PC-3 (cell line): ENCODE data around the gene EVI2A. TPM values are rescaled to one million over a fixed set of nuclear protein-coding genes. Genes with fewer than 3 reads are reported as not detected.
"Not testable (repeated sequence)": the region's sequence is repeated elsewhere in the genome, so short reads cannot be mapped to it uniquely, and the experiment has no call there.

Source experiments
- ATAC-seq: fragments of 200-7000 bp; cut with Tn5 transposase; 2 replicates; pipeline ENCODE4 v1.9.1; 2020; ENCODE audit warnings: mild to moderate bottlenecking, moderate library complexity
- BruUV-seq: library from RNA; stranded (reverse); fragments of 400-500 nt; replicated peaks from 2 replicates; lab custom pipeline; 2021; lab: Mats Ljungman, UMichigan
- CTCF ChIA-PET: fragments of 300-600 bp; sonication (Branson Sonifier 250); formaldehyde crosslinking; loops from one replicate; lab custom pipeline; 2022; ENCODE audit warnings: antibody characterized with exemption; lab: Charles Lee
- POLR2A ChIA-PET: fragments of 300-600 bp; sonication (Branson Sonifier 250); formaldehyde crosslinking; loops from one replicate; lab custom pipeline; 2022; ENCODE audit warnings: antibody characterized with exemption; ENCODE audit not compliant: unreplicated experiment; lab: Charles Lee
- DNase-seq: peaks from one replicate; pipeline ENCODE4 v3.0.0-alpha.2; 2015
- H2AFZ ChIP-seq: fragments of 300-600 bp; sonication (generic); 2 replicates; pipeline ENCODE4 v1.6.0; 2016; ENCODE audit warnings: antibody characterized with exemption, low read length
- H3F3A ChIP-seq: fragments of 300-600 bp; sonication (generic); one replicate; pipeline ENCODE4 v1.6.0; 2017; ENCODE audit warnings: antibody characterized with exemption, low read length, control low read depth, mild to moderate bottlenecking; ENCODE audit not compliant: unreplicated experiment
- H3K27ac ChIP-seq: fragments of 300-600 bp; sonication (generic); 2 replicates; pipeline ENCODE4 v1.5.1; 2016; ENCODE audit warnings: mild to moderate bottlenecking, low read length
- H3K27me3 ChIP-seq: fragments of 300-600 bp; sonication (generic); 2 replicates; pipeline ENCODE4 v1.6.1; 2016; ENCODE audit warnings: low read length, mixed read lengths
- H3K36me3 ChIP-seq: fragments of 300-600 bp; sonication (generic); 2 replicates; pipeline ENCODE4 v1.6.1; 2016; ENCODE audit warnings: low read depth, mixed run types, low read length, mixed read lengths
- H3K4me1 ChIP-seq: fragments of 300-600 bp; sonication (generic); 2 replicates; pipeline ENCODE4 v1.5.1; 2016; ENCODE audit warnings: low read length; ENCODE audit not compliant: insufficient read depth
- H3K4me2 ChIP-seq: fragments of 300-600 bp; sonication (generic); 2 replicates; pipeline ENCODE4 v1.6.0; 2016; ENCODE audit warnings: low read length
- H3K4me3 ChIP-seq: fragments of 300-600 bp; sonication (generic); 2 replicates; pipeline ENCODE4 v1.5.1; 2016; ENCODE audit warnings: mild to moderate bottlenecking, low read length, mixed read lengths
- H3K79me2 ChIP-seq: fragments of 300-600 bp; sonication (generic); 2 replicates; pipeline ENCODE4 v1.6.1; 2017; ENCODE audit warnings: low read length, mixed read lengths
- H3K9ac ChIP-seq: fragments of 300-600 bp; sonication (generic); 2 replicates; pipeline ENCODE4 v1.6.0; 2016; ENCODE audit warnings: mild to moderate bottlenecking, low read length
- H3K9me2 ChIP-seq: fragments of 300-600 bp; sonication (generic); replicated peaks from 2 replicates; pipeline ENCODE4 v1.6.1; 2016; ENCODE audit warnings: mixed run types, low read length, mixed read lengths
- H3K9me3 ChIP-seq: fragments of 300-600 bp; sonication (generic); 2 replicates; pipeline ENCODE4 v1.6.1; 2016; ENCODE audit warnings: low read length, mixed read lengths
- H4K20me1 ChIP-seq: fragments of 300-600 bp; sonication (generic); 2 replicates; pipeline ENCODE4 v1.6.1; 2016; ENCODE audit warnings: low read length, mixed read lengths
- EZH2 ChIP-seq: fragments of 300-600 bp; sonication (generic); IDR thresholded peaks from one replicate; pipeline ENCODE4 v1.6.1; 2017; ENCODE audit warnings: antibody characterized with exemption, mild to moderate bottlenecking, low read length; ENCODE audit not compliant: unreplicated experiment
- EZH2phosphoT487 ChIP-seq: fragments of 300-600 bp; sonication (generic); IDR thresholded peaks from 2 replicates; pipeline ENCODE4 v1.6.1; 2018; ENCODE audit warnings: mild to moderate bottlenecking, antibody characterized with exemption, low read length, borderline replicate concordance
- intact Hi-C: fragments of 100-400 bp; cut with micrococcal nuclease; formaldehyde crosslinking; loops from 2 replicates; pipeline ENCODE4 v1.9.0; 2023
- total RNA-seq: library from RNA; depleted of rRNA; stranded (reverse); fragments of >200 nt; gene quantifications from 2 replicates; pipeline ENCODE4 v1.2.3, GENCODE V29; 2014
- TF ChIP-seq, protein P1 (sequence below): fragments of 300-600 bp; sonication (generic); conservative IDR thresholded peaks from 2 replicates; pipeline ENCODE4 v1.5.1; 2017; ENCODE audit warnings: antibody characterized with exemption, low read depth, mild to moderate bottlenecking, low read length

Gene EVI2A
- total RNA-seq, 1 experiment from 2014 or later, result not detected

DNA sequence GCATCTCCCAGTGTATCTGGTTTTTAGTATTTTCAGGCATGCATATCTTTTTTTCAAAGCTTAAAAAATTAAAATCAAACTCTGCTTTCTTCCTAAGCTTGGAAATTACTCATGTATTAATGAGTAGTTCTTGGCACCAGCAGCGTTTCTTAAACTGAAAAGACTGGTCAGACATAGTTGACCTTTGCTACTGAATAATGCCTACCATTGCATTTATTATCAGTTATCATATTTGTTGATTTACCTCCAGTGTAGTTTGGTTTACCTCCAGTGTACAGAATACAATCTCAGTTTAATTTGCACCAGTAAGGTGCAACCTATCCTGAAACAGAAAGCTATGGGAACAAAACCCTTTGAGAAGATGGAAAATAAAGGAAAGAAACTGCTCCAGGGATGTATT lies 34.5 kb upstream of the EVI2A start:
- DNase-seq (no peak), ATAC-seq (no peak)
- BruUV-seq, result no TSS peak
- H3K79me2 ChIP-seq, result no peaks in the 10 kb centered on the region
- no peaks in the 10 kb centered on the region for H4K20me1 ChIP-seq
- H3K4me2 ChIP-seq, result no peak overlapping the region
- no peaks in the 10 kb centered on the region; the same call in 1 of the 2 replicates for H3K36me3 ChIP-seq
- POLR2A ChIA-PET, result interaction anchor here (0.6 kb wide), 1 partner anchor 47 kb away, joined by 3 read pairs; no protein-coding TSS in a partner anchor
- CTCF ChIA-PET, result no interaction called here
- no peaks in the 10 kb centered on the region for H3K9me2 ChIP-seq
- no peak overlapping the region for H2AFZ ChIP-seq
- H3K27me3 ChIP-seq, result no peaks in the 10 kb centered on the region
- no peak for TF ChIP-seq EZH2phosphoT487
- TF ChIP-seq, protein P1, sequence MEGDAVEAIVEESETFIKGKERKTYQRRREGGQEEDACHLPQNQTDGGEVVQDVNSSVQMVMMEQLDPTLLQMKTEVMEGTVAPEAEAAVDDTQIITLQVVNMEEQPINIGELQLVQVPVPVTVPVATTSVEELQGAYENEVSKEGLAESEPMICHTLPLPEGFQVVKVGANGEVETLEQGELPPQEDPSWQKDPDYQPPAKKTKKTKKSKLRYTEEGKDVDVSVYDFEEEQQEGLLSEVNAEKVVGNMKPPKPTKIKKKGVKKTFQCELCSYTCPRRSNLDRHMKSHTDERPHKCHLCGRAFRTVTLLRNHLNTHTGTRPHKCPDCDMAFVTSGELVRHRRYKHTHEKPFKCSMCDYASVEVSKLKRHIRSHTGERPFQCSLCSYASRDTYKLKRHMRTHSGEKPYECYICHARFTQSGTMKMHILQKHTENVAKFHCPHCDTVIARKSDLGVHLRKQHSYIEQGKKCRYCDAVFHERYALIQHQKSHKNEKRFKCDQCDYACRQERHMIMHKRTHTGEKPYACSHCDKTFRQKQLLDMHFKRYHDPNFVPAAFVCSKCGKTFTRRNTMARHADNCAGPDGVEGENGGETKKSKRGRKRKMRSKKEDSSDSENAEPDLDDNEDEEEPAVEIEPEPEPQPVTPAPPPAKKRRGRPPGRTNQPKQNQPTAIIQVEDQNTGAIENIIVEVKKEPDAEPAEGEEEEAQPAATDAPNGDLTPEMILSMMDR, result no peak
- no peak for TF ChIP-seq EZH2
- peaks cover 11% of the 10 kb centered on the region for H3K4me1 ChIP-seq
- H3K9me3 ChIP-seq, result no peaks in the 10 kb centered on the region
- H3K27ac ChIP-seq, result no peak overlapping the region
- H3K4me3 ChIP-seq, result no peak overlapping the region
- no peak overlapping the region for H3K9ac ChIP-seq
- no peaks in the 10 kb centered on the region for H3F3A ChIP-seq
- intact Hi-C loops, result loop anchor here (5.0 kb wide), 1 partner anchor 94 kb away; no protein-coding TSS in a partner anchor

GRCh38 chr17:31349454-31349853 lies 28.0 kb upstream of the EVI2A start:
- Histone ChIP-seq H3K79me2 (no peaks in the 10 kb centered on the region), H3K36me3 (no peaks in the 10 kb centered on the region; the same call in 1 of the 2 replicates), H4K20me1 (no peaks in the 10 kb centered on the region), H3K9me2 (no peaks in the 10 kb centered on the region), H3K9me3 (no peaks in the 10 kb centered on the region), H3K9ac (no peak overlapping the region), H3K4me1 (no peaks in the 10 kb centered on the region), H3K4me2 (no peak overlapping the region), H3F3A (no peaks in the 10 kb centered on the region), H3K27ac (no peak overlapping the region), H3K4me3 (no peak overlapping the region), H2AFZ (no peak overlapping the region), H3K27me3 (no peaks in the 10 kb centered on the region)
- no peak for DNase-seq
- BruUV-seq, result no TSS peak
- intact Hi-C loops, result no loop called here
- ATAC-seq, result no peak
- ChIA-PET CTCF (no interaction called here), POLR2A (no interaction called here)
- TF ChIP-seq EZH2 (no peak), EZH2phosphoT487 (no peak)
- TF ChIP-seq, protein P1, result no peak

DNA sequence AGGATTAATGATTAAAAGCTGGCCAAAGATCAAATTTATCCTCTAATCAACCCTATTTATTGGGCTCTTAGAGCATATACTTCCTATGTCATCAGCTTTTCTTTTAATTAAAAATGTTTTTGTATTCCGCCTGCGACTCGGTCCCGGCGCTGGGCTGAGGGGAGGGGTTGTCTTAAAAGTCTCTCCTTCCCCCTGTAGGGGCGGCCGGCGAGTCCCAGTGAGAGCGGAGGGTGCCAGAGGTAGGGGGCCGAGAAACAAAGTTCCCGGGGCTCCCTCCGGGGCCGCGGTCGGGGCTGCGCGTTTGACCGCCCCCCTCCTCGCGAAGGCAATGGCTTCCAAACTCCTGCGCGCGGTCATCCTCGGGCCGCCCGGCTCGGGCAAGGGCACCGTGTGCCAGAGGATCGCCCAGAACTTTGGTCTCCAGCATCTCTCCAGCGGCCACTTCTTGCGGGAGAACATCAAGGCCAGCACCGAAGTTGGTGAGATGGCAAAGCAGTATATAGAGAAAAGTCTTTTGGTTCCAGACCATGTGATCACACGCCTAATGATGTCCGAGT lies 23.8 kb upstream of the EVI2A start:
- H3K4me2 ChIP-seq, intact Hi-C loops, CTCF ChIA-PET, H3K27me3 ChIP-seq, H3K9me2 ChIP-seq, H3K4me3 ChIP-seq, H3K4me1 ChIP-seq, H3K27ac ChIP-seq, H3K79me2 ChIP-seq, H2AFZ ChIP-seq, H3K9me3 ChIP-seq, H3F3A ChIP-seq, H4K20me1 ChIP-seq, POLR2A ChIA-PET, ATAC-seq, H3K36me3 ChIP-seq, BruUV-seq, DNase-seq, H3K9ac ChIP-seq: not testable (repeated sequence)
